GM21737 (cell line): ENCODE data around the gene SYTL3.

Experiments
- ATAC-seq: cut with Tn5 transposase; IDR thresholded peaks from one replicate; pipeline ENCODE4 v1.9.1; 2021; ENCODE audit warnings: mild to moderate bottlenecking, moderate library complexity; ENCODE audit not compliant: unreplicated experiment

The SYTL3 gene

GRCh38 chr6:158770533-158771330 lies 120.9 kb downstream of the SYTL3 start:
- ATAC-seq, result no peak

GRCh38 chr6:158771399-158772152 lies 121.7 kb downstream of the SYTL3 start:
- no peak for ATAC-seq

DNA sequence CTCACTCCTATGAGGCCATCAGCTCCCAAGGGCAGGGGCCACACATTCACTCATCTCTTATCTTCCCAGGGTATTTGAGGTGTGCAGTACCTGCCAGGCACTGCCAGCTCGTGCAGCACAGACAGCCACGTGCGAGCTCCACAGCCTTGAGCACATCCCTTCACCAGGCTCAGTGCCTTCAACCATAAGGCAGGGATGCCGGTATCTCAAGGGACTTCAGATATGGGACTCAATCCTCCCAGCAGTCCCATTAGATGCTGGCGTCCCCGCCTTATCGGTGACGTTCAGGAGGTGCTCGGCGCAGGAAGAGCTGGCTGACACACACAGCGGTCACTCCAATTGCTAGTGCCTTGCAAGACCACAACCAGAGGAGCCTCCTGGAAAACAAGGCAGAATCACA lies 122.3 kb downstream of the SYTL3 start:
- no peak for ATAC-seq

DNA sequence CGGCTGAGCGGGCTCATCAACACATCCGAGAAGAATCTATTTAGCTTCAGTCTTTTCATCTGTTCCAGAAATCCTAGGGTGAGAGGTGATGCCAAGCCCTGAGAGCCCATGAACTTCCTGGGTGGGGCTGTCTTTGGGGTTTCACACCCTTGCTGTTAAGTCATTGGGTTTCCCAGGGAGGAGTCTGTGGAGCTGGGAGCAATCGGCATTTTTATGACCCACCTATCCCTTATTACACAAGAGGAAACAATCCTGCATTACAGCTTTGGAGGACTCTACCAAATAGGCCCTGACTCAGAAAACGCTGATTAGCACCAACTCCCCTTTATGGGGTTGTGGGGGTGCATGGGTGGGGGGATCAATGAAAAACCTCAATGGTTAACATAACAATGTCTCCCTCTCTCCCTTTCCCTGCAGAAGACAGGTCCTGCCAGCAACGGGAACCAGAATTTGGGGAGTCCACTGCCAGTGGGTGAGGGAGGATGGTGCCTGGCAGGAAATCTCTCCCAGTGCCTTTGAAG lies 123.1 kb downstream of the SYTL3 start:
- ATAC-seq, result no peak

DNA sequence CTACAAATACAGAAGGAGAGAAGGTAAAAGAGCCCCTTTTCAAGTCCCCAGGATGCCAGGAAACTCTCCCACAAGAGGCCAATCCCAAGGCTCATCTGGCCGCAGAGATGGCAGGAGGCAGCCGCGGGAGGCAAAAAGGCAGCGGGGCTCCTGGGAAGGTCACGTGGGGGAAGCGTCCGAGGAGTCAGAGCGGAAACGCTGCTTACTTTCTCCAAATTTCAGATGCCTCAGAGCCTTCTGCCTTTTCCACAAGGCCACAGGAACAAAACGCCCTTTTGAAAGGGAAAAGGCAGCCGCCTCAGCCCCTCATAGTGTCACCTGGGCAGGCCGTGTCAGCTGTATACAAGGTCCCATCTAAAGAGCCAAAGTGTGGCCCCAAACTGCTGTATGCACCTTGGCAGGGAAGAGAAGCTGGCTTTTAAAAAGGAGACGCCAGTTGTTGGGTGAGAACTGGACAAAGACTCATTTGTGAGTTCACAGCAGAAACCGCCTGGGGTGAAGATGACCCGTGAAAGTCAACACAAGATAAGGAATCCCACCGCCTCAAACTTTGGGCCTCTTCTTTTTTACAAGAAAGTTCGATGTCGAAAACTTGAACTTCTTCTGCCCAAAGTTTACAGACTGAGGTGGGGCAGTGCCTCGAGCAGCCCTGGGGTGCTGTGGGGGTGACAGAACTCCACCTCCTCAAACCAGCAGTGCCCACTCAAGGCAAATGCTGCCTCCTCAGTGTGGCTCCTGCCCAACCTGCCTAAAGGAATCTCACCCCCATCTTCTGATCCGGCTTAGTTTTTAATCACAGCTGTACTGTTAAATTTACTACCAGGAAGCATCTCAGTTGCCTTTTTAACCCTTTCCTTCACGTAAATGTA lies 124.0 kb downstream of the SYTL3 start:
- no peak for ATAC-seq

GRCh38 chr6:158774717-158775449 lies 125.0 kb downstream of the SYTL3 start:
- ATAC-seq, result no peak

- no peak for ATAC-seq
Observed at GRCh38 chr6:158775832-158776231, 126.0 kb downstream of the SYTL3 start.

DNA sequence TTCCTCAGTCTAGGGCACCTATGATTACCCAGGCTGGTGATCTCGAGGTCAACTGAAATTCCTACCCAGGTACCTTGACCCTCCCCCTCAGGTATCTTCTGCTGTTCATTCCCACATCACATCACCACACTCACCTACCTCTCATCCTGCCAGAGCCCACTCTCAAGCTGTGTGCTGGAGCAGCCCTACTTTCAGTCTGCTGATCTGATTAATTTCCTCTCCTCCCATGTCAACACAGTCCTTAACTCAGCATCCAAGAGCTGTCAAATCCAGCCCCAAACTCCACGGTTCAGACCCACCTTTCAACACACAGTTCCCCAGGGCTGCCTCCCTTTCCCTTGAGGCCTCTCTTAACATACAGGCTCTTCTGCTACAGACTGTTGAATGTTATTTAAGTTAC lies 126.9 kb downstream of the SYTL3 start:
- ATAC-seq, result no peak

- no peak for ATAC-seq
Observed at GRCh38 chr6:158777510-158777909, 127.7 kb downstream of the SYTL3 start.

DNA sequence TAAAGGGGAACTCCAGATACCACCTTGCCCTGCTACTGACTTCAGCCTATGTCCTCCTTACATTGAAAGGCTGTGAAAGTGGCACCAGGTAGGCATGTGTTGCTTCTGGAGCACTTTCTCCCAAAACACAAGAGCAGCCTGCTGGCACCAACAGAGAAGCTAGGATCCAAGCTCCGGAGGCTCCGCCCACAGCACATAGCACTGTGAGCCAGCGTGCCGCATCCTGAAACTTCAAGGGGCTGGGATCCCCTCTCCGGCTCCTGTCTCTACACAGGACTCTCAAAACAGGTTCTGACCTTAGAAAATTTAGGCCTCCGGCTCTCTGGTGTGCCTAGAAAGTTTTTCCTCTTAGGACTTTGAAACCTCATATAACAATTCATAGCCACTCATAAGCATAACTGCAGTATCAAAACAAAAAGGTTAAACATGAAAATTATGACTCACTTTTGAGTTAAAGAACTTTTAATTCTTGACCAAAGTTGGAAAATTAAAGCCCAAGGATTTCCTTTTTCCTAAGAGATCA lies 128.2 kb downstream of the SYTL3 start:
- no peak for ATAC-seq

- no peak for ATAC-seq
Observed at GRCh38 chr6:158780246-158780884, 130.5 kb downstream of the SYTL3 start.

GRCh38 chr6:158780988-158781691 lies 131.3 kb downstream of the SYTL3 start:
- no peak for ATAC-seq

- ATAC-seq, result no peak
Observed at GRCh38 chr6:158781692-158782373, 132.0 kb downstream of the SYTL3 start.

GRCh38 chr6:158782432-158783166 lies 132.7 kb downstream of the SYTL3 start:
- no peak for ATAC-seq

DNA sequence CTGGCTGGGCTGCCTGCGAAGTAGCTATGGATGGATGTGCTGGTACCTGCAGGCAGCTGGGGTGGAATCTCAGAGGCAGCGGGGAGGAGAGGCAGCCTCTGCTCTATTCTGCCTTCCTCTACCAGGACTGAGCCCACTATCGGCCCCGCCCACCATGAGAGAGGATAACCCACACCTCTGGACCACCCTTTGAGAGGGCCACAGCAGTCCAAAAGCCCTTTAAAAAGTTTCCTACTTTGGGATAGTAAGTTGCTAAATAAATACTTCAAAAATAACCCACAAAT lies 133.3 kb downstream of the SYTL3 start:
- ATAC-seq, result no peak

DNA sequence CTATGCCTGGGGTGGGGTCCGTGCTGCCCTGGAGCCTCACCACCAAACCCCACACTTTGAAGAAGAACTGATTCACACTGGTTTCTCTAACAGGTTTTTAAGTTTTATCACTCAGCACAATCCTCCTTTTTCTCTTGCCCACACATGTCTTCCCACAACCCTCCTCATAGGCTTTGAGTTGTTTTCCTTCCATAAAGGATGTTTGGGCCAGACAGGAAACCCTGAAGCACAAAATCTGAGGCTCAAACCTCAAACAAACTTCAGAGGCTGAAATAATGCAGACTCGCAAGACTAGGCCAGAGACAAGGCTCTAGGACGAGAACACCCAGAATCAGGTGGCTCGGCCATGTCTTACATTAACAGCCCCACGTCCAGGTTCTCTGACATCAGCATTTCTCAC lies 134.0 kb downstream of the SYTL3 start:
- no peak for ATAC-seq

GRCh38 chr6:158784505-158784904 lies 134.7 kb downstream of the SYTL3 start:
- no peak for ATAC-seq

DNA sequence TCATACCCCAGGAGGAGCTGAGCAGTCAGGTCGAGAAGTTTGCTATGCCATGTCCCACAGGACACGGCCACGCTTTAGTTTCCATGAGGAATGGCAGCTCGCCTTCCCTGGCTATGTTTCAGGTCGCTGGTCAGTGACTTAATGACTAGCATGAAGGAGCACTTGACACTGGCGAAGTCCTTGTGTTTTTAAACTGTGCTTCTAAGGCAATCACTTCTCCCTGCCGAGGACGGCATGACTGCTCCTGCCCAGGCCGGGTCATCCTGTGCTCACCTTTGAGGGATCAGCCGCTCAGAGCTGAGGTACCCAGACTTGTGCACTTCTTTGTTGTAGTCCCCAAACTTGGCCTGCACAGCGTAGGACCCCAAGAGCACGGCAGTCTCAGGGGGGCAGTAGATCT lies 135.2 kb downstream of the SYTL3 start:
- no peak for ATAC-seq
